ENCODE data around the gene KRR1.

The KRR1 gene

DNA sequence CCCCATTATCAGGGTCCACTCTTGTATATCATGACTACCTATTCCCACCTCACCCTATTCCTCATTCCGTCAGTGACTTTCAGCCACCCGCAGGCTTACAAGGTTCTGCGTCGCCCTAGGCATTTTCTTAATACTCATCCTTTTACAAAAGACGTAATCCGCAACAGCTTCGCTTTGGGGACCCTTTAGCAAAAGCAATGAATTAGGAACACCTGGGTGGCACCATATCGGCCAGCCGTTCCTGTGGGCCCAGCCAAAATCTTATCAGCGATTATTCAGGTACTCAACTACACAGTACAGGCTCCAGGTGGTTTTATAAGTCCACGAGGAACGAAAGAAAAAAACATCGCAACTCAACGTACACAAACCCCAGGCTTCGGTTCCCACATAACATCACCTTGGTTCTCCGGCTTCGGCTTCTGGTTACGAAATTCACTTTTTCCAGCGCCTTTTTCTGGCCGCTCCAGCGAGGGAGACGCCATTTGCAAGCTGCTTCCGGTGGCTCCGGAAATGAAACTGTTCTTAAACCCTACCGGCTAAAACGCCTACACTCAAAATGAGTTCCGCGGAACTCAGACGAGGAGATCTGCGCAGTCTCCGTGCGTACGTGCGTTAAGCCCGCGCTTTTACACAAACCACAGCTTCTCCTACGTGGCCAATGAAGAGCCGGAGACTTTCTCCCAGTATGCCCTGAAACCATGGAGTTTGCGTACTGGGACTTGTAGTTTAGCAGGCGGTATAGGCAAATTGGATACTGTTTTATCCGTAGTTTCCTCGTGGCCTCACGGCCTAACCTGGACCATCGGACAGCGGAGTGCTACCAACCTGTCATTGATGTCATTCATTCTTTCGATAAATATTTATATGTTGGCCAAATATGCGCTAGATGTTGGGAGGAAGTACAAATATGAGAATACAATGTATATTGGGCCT lies at the start of gene KRR1:
Gene KRR1 (minus strand): TSS at position 494 of the 933 bp plus-strand sequence. CDS start 12 bp downstream, at position 482.
- peak; percentile 98 for DNase-seq

DNA sequence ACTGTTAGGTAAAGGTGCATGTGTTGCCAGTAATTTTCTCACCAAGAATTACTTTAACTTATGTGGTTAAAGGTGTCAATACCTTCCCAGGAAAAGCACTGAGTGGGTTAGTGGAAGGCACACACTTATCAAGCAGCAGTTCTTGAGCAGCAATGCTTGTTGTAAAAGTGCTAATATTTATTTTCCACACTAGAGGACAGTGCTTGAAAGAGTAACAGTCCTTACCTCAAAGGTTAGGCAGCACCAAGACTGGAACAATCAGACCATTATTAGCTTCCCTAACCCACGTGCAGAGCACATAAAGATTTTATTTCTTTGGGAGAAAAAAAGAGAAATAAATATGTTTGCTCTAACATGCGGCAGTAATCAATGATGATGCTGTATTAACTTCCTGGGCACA lies 48.8 kb upstream of the KRR1 start:
- peak in 1 of 2 experiments; percentile 35 for DNase-seq

DNA sequence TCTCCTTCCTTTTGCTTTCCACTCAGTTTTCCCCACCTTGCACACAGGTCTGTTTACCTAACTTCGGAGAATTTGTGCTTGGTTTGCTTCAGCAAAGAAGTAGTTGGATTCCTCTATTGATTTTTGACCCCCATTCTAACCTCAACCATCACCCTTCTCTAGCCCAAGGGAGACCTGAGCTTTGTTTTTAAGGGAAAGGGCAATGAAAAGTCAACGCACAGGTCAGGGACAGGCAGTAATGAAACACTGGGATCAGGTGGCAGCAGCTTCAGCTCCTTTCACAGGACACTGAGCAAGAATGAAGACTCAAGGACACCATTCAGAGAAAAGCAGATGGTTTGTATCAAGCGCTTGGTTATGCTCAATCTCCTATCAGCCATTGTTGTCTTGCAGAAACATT lies 46.9 kb upstream of the KRR1 start:
- DNase-seq, result no peak

DNA sequence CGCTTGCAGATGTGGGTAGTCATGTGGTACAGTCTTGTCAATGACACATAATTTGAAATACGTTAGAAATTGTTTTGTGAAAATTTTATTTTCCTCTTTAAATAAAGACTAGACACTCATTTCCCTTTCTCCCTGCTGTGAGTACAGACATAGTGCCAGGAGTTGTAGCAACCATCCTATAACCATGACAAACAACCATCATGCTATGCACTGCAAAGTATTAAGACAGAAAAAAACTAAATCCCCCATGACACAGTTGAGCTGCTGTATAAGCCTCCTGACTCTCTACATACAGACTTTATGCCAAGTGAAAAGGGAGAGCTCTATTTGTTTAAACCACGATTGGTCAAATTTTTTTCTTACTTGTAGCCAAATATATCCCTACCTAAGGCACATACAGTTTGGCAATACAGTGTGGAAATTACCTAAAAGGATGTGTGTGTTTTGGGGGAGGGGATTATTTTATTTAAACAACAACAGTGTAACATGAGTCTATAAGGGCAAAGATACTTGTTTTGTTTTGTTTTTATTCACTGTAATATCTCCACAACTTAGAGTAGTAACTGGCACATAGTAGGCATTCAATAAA lies 45.0 kb upstream of the KRR1 start:
- DNase-seq, result no peak

DNA sequence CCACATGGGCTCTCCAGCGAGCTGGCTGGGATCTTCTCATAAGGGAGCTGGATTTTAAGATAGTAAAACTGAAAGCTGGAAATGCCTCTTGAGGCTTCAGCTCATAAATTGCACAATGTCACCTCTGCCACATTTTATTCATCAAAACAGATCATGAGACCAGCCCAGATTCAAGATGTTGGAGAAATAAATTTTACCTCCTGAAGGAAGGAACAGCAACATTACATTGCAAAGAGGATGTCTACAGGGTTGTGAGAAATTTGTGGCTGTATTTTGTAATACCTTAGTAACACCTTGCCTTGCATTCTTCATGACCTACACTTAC lies 43.1 kb upstream of the KRR1 start:
- DNase-seq, result no peak

DNA sequence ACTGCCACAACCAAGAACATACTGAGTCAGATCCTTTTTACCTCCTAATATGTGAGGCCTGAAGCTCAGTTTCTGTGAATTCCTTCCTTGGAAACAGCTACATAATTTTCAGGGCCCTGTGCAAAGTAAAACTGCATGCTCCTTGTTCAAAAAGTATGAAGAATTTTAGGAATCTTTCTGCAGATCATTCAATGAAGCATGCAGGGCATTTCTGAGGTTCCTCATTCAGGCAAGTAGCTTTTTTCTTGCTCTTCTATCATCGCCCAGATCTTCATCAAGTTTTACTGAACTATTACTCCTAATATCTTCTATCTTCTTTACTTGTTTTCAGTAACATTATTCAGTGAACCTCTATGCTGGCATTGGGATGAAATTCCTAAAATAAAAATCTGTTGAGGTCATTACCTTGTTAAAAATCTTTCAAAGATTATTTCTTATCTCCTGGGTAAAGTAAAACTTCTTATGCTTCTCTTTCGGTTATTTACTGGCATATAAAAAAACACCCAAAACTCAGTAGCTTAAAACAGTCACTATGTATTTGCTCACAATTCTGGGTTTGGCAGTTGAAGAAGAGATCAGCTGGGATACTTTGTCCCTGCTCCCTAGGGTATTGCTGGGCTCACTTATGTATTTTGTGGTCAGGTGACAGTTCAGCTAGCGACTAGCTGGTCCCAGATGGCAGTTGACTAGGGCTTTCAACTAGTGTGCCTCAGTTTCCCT lies 42.6 kb upstream of the KRR1 start:
- no peak for DNase-seq

DNA sequence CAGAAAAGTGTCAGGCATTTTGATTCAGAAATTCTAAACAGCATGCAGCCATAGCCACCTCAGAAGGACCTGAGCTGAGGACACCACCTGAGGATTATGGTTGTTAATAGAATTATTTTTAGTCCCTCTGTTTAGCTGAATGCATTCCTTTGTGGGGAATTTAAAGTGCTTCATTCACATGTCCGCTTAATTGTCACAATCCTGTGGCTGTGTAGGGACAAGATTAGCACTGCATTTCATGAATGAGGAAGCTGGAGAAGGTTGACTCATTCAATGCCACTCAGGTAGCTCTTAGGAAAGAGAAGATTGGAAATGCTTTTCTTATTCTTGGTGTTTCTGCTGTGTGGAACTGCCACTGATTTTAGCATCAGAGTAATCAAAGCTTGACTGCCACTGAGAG lies 42.0 kb upstream of the KRR1 start:
- DNase-seq, result no peak

DNA sequence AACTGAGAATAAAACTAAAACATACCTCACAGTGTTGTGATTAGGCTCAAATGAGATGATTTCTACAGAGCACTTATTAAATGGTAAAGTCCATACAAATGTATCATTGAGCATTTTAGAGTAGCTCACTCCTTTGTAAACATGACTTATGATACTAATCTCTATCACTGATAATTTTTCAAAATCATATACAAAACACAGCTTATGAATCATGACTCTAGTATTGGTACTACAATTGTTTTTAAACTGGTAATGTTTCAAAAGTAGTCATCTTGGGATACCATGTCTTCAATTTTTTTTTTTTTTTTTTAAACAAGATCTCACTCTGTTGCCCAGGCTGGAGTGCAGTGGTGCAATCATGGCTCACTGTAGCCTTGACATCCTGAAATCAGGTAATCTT lies 40.1 kb upstream of the KRR1 start:
- DNase-seq, result no peak

DNA sequence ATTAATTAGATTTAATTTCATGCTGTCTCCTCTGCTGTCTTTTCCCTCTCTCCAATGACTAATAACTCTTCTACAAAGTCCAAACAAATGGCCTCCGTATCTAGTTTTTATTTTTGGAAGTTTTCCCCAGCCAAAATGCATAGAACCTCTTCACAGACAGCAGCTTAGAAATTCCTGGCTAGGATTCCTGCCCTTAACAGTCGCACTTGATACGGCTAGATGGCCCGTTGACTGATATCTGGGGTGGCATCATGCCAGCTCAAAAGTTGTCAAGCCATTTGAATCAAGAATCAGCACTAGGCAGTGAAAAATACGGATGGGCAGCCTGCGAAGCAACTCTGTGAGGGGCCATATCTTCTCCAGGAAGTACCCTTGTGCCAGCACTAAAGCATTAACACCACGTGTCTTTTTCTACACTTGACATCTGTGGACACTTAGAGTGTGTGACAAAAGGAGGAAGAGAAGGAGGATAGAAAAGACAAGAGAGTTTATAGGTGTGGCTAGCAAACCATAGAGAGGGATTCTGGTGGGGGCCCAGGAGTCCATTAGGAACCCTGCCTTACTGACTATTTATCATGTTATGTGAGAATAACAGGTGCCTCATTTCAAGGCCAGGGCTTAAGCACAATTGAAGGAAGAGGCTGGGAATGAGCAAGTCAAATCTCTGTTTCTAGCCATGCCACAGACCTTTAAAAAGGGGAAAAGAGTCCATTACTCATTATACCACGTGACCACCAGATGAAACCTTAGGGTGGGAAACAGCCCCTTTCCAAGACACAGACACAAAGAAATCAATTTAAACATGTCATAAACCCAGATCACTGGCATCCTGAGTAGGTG lies 39.2 kb upstream of the KRR1 start:
- no peak for DNase-seq

DNA sequence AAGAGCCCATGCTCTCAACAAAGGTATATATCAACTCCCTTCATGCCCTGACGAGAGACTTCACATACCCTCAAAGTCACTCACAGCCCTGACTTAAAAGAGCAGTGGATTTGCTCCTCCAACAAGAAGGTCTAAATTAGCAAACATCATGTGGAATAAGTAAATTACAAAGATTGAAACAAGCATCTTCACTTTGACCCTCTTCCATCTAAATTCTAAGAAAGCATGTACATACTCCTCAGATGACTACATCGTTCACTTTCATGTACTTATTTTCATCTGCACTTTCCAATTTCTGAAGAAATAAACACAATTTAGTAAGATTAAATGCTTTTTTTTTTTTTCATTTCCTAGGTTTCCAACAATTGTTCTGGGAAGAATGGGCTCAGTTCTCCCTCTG lies 38.6 kb upstream of the KRR1 start:
- no peak for DNase-seq

DNA sequence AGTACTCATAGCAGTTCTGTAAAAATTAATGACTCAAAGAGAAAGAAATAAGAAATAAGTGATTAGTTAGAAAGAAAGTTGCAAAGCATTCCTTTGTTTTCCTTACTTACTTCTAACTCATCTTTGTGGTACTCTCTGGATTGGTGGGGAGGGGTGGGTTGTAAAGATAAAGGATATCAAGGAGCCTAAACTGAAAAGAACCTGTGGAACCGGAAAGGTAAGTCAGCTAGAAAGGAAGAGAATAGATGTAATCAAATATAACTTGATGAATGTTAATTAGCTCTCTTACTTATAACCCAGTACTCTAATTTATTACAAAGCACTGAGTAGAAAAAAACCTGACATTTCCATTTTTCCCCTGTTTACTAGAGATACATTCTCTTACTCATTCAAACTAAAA lies 37.5 kb upstream of the KRR1 start:
- DNase-seq, result peak; percentile 50 to 56

DNA sequence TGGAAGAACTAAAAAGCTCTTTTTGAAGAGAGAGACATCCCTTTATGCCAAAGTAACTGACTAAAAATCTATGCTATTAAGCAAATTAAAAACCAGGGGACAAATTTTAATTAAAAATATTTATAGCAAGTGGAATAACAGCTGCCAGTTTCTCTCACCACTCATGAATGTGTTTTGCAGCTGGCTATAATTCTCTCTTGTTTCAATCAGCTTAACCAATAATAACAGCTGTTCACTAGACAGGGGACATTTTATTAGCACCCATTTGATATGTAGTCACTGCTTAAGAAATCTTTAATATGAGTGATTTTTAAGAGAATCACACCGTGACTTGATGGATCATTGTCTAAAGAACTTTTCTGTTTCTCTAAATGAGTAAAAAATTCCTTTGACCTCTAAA lies 34.2 kb upstream of the KRR1 start:
- no peak for DNase-seq

DNA sequence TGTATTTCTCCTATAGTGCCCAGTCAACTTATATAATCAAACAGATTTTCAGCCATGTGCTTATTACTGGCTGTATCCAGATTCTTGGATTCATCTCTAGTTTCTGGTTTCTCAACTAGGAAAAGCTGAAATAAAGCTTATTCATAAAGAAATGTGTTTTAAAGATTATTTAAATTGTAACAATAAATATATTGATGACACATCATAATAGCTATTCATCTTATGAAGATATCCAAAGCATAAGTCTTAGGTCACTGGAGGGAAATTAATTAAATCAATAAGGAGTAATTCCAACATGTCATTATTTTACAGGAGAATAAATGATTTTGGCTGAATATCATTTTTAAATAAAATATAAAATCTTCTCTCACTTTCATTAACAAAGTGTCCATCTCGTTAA lies 32.1 kb upstream of the KRR1 start:
- DNase-seq, result no peak

DNA sequence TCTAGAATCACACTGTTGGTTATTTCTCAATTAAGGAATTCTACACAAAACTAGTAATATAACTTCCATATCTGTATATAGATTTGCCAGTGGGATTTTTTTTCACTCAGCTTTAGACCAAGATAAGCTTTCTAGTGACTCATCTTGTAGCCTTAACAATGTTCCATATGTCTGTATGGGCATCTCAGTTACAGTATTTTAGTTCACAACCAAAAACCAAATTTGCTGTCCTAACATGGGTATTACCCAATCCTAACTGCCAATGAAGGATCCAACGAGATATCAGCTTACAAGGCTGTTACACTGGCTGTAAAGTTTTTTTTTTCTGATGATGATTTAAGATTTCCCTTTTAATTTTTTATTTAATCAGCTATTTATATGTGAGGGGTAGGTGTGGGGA lies 31.5 kb upstream of the KRR1 start:
- no peak for DNase-seq

DNA sequence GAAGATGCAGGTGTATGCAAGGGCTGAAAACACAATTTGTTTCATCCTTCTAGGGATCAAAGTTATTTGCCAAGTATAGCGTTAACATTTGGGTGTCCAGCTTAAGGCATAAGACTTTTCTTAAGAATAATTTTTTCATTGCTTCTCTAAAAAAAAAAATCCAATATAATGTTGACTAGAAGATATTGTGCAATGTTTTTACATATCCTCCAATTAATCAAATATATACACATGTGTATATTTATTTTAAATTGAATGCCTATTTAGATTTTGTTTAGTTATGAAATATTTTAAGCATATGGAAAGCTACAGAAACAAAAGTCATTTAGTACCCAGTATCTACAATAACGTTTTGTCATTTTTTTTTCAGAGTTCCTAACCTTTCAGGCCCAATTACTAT lies 28.5 kb upstream of the KRR1 start:
- no peak for DNase-seq

DNA sequence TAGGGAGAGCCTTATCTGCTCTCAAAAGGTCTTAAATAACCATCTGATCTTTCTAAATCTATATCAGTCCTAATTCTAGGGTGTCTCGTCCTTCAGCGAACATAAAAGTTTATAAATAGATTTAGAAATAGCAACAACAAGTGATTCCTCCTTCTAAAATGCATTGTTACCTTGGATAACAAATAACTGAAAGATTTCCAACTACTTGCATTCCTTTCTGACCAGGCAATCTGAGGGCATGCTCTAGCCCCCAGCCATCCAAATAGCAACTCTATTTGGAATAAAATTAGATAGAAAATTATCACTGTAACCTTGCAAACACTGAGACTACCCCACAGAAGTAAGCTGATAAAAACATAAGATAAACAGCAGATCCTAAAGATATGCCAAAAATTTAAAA lies 21.8 kb upstream of the KRR1 start:
- no peak for DNase-seq

DNA sequence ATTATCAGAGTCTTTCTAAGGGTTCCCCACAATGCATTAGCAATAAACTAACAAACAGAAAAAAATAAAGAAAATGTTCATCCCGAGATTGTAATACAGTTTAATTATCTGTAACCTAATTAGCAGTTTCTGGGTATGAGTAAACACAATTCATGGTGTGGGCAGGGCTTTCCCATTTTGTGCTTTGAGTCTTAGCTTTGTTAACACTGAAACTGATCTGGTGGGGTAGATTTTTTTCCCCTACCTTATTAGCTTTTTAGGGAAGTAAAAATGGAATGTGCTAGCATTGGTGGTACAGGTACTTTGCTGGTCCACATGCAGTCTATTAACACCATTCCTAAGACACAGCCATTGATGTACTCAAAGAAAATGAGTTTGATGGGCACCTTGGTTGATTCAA lies 18.4 kb upstream of the KRR1 start:
- no peak for DNase-seq

DNA sequence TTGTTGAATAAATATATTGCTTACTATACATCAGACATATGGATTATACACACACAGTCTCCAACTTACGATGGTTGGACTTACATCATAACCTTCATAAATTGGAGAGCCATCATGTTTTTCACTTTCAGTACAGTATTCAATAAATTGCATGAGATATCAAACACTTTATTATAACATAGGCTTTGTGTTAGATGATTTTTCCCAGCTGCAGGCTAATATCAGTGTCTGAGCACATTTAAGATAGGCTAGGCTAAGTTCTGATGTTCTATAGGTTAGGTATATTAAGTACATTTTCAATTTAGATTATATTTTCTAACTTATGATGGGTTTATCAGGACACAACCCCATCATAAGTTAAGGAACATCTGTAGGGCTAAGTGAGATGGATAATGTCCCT lies 17.9 kb upstream of the KRR1 start:
- DNase-seq, result no peak

DNA sequence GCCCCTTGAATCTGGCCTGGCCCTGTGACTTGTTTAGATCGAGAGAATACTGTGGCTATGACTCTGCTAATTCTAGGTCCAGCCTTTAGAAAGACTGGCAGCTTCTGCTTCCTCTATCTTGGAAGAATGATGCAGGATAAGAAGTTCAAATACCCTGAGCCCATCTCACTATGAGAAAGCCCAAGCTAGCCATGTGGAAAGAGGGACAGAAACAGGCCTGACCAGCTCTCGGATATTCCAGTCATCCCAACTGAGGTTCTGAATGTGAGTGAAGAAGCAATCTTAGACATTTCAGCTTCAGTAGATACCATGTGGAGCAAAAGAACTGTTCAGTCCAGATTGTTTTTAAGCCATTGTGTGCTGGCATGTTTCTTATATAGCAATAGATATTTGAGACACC lies 17.3 kb upstream of the KRR1 start:
- no peak for DNase-seq

DNA sequence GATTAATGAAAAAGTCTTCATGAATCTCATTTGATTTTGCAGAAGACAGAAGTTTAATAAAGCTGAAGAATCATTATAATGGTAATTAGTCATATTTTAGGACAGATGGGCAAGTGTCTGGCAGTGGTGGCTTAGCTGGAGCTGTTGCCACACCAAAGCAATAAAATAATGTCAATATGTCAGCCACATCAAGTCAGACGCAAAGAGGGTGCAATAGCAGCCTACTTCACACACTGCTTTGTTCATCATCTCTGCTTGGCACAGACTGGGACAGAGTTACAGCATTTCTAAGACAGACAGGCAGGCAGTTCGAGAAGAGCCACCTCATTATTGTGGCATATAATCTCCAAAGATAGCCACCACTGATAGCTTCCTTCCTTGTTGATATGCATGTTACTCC lies 16.9 kb upstream of the KRR1 start:
- DNase-seq, result no peak

DNA sequence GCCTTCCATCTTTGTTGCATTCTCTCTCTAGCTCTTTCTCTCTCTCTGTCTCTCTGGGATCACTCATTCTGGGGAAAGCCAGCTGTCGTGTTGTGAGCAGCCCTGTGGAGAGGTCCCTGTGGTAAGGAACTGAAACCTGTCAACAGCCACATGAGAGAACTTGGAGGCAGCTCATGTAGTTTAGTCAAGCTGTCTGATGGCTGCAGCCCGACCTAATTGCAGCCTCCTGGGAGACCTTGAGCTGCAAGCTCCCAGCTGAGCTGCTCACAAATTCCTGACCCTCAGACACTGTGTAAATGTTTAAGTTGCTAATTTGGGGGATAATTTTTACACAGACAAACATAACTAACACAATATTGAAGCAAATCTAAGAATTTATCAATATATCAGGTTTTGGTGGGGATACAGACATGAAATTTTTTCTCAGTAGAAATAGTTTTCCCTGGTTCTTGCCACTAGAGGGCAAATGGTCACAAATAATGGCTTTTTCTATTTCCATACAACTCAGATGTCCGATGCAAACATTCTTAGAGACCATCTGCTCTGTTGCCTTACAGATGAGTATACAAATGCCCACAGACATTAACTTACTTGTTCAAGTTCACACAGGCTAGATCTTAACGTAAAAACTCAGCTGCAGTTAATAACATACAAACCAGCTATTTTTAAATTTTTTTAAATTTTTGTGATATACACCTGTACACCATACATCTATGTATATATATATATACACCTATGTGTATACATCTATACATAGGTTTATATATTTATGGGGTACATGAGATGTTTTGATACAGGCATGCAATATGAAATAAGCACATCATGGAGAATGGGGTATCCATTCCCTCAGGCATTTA lies 15.5 kb upstream of the KRR1 start:
- peak; percentile 56 to 72 for DNase-seq

DNA sequence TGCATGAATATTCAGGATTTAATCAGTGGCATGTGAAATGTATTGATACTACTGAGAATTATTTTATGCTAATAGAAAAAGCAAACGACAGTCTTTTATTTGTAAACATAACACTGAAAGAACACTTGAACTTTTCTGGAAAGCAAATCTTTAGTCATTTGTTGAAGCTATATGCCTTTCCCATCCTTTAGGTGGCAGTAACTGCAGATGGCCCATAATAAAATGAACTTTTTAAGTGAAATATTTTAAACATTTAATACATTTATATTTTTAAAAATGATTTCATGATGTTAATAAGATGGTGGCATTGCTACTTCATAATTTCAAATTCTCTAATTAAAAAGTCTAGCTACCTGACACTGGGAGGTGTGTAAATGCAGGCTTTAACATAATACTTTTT lies 13.9 kb upstream of the KRR1 start:
- DNase-seq, result no peak
